ENCODE data around the gene NDUFS1.
"Not testable (repeated sequence)": the region's sequence is repeated elsewhere in the genome, so short reads cannot be mapped to it uniquely, and the experiment has no call there.

- not testable (repeated sequence) for TF ChIP-seq EP300 (IDR thresholded peaks at IDR 0.05; ENCODE audit: borderline replicate concordance in 1 of 2, low read depth in 2 of 2, low read length in 2 of 2); TCF12 (IDR thresholded peaks at IDR 0.05; ENCODE audit: low read depth, low read length)
Observed at GRCh38 chr2:206168230-206168629, 9.0 kb upstream of the NDUFS1 start.

Measured in H1 (cell line).